K562 (cell line): ENCODE data around the gene ASXL2. TPM values are rescaled to one million over a fixed set of nuclear protein-coding genes. Genes with fewer than 3 reads are reported as not detected.

Source experiments
- CBX1 ChIP-seq: sonication (generic); IDR thresholded peaks from 2 replicates; pipeline ENCODE4 v1.6.1; 2016; ENCODE audit warnings: antibody characterized with exemption, low read depth, mild to moderate bottlenecking
- ETV1 ChIP-seq: fragments of 450-650 bp; conservative IDR thresholded peaks from 2 replicates; pipeline ENCODE4 v1.6.1; 2016; ENCODE audit warnings: missing genetic modification characterization, control low read depth, low read depth, missing compliant biosample characterization
- FOXJ2 ChIP-seq: fragments of 200-800 bp; sonication (Bioruptor generic); IDR thresholded peaks from 2 replicates; pipeline ENCODE4 v1.6.1; 2016; ENCODE audit warnings: missing genetic modification characterization, missing compliant biosample characterization
- HNRNPK ChIP-seq: fragments of 200-400 bp; formaldehyde crosslinking; IDR thresholded peaks from one replicate; pipeline ENCODE4 v1.6.1; 2018; ENCODE audit warnings: mild to moderate bottlenecking, low read depth, low read length; ENCODE audit not compliant: poor library complexity, severe bottlenecking
- KAT7 ChIP-seq: sonication (generic); formaldehyde crosslinking; IDR thresholded peaks from 2 replicates; pipeline ENCODE4 v1.8.0; 2022; ENCODE audit warnings: missing genetic modification reagents, mild to moderate bottlenecking, borderline replicate concordance
- KDM5B ChIP-seq: fragments of 200-600 bp; sonication (generic); IDR thresholded peaks from 2 replicates; pipeline ENCODE4 v1.6.1; 2012; ENCODE audit warnings: low read depth, mild to moderate bottlenecking, moderate library complexity, low read length, control low read depth, inconsistent platforms; ENCODE audit not compliant: insufficient replicate concordance
- KLF6 ChIP-seq: fragments of 250-450 bp; sonication (Bioruptor Pico); IDR thresholded peaks from 2 replicates; pipeline ENCODE4 v1.4.0; 2020; ENCODE audit warnings: mild to moderate bottlenecking, moderate library complexity, borderline replicate concordance
- MCM3 ChIP-seq: fragments of 450-650 bp; IDR thresholded peaks from 2 replicates; pipeline ENCODE4 v1.6.1; 2016
- NONO ChIP-seq, 2 experiments: fragments of 200-400 bp in 1 of 2; fragments of 450-650 bp in 1 of 2; formaldehyde crosslinking in 1 of 2; IDR thresholded peaks; 2 replicates each; pipeline ENCODE4 v1.6.1; 2017; ENCODE audit warnings: low read depth in 2 of 2, mild to moderate bottlenecking in 2 of 2, moderate library complexity in 2 of 2, low read length in 1 of 2
- POU5F1 ChIP-seq: fragments of 150-350 bp; IDR thresholded peaks from 2 replicates; pipeline ENCODE4 v1.6.1; 2014; ENCODE audit warnings: borderline replicate concordance, low read length, low read depth, mild to moderate bottlenecking; ENCODE audit not compliant: partially characterized antibody
- RBM14 ChIP-seq: fragments of 200-400 bp; formaldehyde crosslinking; IDR thresholded peaks from 2 replicates; pipeline ENCODE4 v1.6.1; 2018; ENCODE audit warnings: low read depth, mild to moderate bottlenecking, low read length, moderate library complexity, borderline replicate concordance; ENCODE audit not compliant: insufficient read depth
- RBM34 ChIP-seq: fragments of 200-400 bp; formaldehyde crosslinking; IDR thresholded peaks from 2 replicates; pipeline ENCODE4 v1.6.1; 2018; ENCODE audit warnings: low read length, borderline replicate concordance; ENCODE audit not compliant: insufficient read depth
- SPI1 ChIP-seq: IDR thresholded peaks from 2 replicates; pipeline ENCODE4 v1.6.1; 2011; ENCODE audit warnings: low read depth, low read length, control low read depth, borderline replicate concordance
- SRSF3 ChIP-seq: fragments of 200-400 bp; formaldehyde crosslinking; IDR thresholded peaks from 2 replicates; pipeline ENCODE4 v1.6.1; 2016; ENCODE audit warnings: mild to moderate bottlenecking, low read length, moderate library complexity; ENCODE audit not compliant: insufficient read depth
- TCF3 ChIP-seq: sonication (generic); formaldehyde crosslinking; IDR thresholded peaks from 2 replicates; pipeline ENCODE4 v1.4.0; 2020; ENCODE audit warnings: mild to moderate bottlenecking, missing genetic modification reagents
- TCFL5 ChIP-seq: fragments of 250-450 bp; sonication (Bioruptor Pico); conservative IDR thresholded peaks from 2 replicates; pipeline ENCODE4 v1.6.1; 2021; ENCODE audit warnings: mild to moderate bottlenecking, moderate library complexity, matching md5 sums
- TGIF2 ChIP-seq: sonication (generic); formaldehyde crosslinking; IDR thresholded peaks from 2 replicates; pipeline ENCODE4 v1.8.1; 2022; ENCODE audit warnings: mild to moderate bottlenecking, missing genetic modification reagents, moderate library complexity
- YBX1 ChIP-seq: fragments of 450-650 bp; IDR thresholded peaks from 2 replicates; pipeline ENCODE4 v1.7.1; 2016; ENCODE audit warnings: mild to moderate bottlenecking
- ZBTB1 ChIP-seq: sonication (generic); formaldehyde crosslinking; IDR thresholded peaks from 2 replicates; pipeline ENCODE4 v1.8.1; 2023; ENCODE audit warnings: missing genetic modification reagents, low read depth, mild to moderate bottlenecking, borderline replicate concordance
- ZNF384 ChIP-seq: IDR thresholded peaks from 2 replicates; pipeline ENCODE4 v1.6.1; 2012; ENCODE audit warnings: low read depth, low read length, improper control_type of control experiment
- polyA plus RNA-seq, 8 experiments: library from polyadenylated mRNA; depleted of rRNA in 4 of 8; stranded (reverse) in 5 of 8; unstranded in 3 of 8; fragments of >200 nt; fragmentation: Nextera tagmentation in 2 of 8; fragmentation: Illumina TruSeq in 1 of 8; extraction: Ambion mirVana in 2 of 8; extraction: Trizol in 1 of 8; gene quantifications; 2 replicates each; pipeline versions ENCODE4 v1.2.1 to v1.2.3, GENCODE V29; 2011 to 2014; ENCODE audit warnings: inconsistent platforms in 1 of 8, missing spikeins in 1 of 8
- total RNA-seq, 7 experiments: library from RNA; depleted of rRNA in 6 of 7; stranded (reverse); fragments of >200 nt in 6 of 7; fragmentation: Illumina TruSeq in 2 of 7; extraction: Trizol in 2 of 7; gene quantifications; 2 replicates each; pipeline versions ENCODE4 v1.2.1 to v1.2.3, GENCODE V29; 2011 to 2021; ENCODE audit warnings: low replicate concordance in 1 of 7
- TF ChIP-seq, protein P1 (sequence below): IDR thresholded peaks from 2 replicates; pipeline ENCODE4 v1.6.1; 2011; ENCODE audit warnings: borderline replicate concordance, low read depth, mild to moderate bottlenecking, moderate library complexity, low read length; ENCODE audit not compliant: insufficient read depth, poor library complexity, severe bottlenecking
- TF ChIP-seq, protein P2 (sequence below): sonication (generic); formaldehyde crosslinking; IDR thresholded peaks from 2 replicates; pipeline ENCODE4 v1.8.1; 2023; ENCODE audit warnings: mild to moderate bottlenecking, missing genetic modification reagents, moderate library complexity
- TF ChIP-seq, protein P3 (sequence below): fragments of 250-450 bp; sonication (Bioruptor Pico); IDR thresholded peaks from 2 replicates; pipeline ENCODE4 v1.6.1; 2021; ENCODE audit warnings: mild to moderate bottlenecking

ASXL2 gene
- total and polyA plus RNA-seq, 9 of the 15 experiments (the other 6 are each of a cell fraction or from before 2014, with no cell fraction given), result 2.2 to 25.9 (median 9.0) TPM

DNA sequence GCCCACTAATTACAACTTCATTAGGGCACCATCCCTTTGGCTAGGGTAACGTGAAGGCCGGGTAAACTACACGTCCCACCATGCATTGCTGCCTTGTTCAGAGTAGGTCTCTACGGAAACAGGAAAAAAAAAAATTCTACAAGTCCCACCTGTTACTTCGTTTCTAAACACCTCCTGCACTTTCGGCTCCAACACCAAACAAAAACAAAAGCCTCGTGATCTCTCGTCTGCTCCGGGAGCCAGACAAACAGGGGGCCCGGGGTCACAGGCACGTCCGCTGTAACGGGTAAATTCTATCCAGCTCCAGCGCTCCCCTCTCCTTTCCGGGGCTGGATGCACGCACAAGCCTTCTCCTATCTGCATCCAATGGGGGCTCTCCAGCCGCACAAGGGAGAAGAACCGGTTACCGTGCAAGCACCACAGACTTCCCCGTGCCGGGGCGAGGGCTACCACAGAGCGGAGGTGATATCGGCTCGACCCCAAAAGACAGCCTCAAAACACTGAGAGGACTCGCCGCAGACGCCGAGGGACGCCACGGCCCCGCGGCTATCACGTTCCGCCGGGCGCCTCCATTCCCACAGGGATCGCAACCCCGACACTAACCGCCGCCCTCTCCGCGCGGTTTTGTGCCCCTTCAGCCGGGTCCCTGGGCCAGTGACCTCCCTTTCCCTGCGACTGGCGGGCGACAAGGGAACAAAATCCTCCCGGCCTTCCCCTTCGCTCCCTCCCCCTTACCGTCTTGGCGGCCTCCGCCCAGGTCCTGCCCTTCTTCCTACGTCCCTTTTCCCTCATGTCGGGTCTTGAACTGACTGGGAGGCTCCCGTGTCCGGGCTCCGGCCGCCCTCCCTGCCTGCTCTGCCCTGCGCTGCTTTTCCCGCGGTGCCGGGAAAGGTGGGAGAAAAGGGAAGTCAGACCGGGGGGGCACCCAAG is 591 bp downstream of the ASXL2 start (continued):
- TF ChIP-seq, protein P1, sequence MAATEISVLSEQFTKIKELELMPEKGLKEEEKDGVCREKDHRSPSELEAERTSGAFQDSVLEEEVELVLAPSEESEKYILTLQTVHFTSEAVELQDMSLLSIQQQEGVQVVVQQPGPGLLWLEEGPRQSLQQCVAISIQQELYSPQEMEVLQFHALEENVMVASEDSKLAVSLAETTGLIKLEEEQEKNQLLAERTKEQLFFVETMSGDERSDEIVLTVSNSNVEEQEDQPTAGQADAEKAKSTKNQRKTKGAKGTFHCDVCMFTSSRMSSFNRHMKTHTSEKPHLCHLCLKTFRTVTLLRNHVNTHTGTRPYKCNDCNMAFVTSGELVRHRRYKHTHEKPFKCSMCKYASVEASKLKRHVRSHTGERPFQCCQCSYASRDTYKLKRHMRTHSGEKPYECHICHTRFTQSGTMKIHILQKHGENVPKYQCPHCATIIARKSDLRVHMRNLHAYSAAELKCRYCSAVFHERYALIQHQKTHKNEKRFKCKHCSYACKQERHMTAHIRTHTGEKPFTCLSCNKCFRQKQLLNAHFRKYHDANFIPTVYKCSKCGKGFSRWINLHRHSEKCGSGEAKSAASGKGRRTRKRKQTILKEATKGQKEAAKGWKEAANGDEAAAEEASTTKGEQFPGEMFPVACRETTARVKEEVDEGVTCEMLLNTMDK, result no peak
- TF ChIP-seq RBM14 (0 out of 2 replicates have a peak, but pooled peaks have one; percentile 80), RBM34 (no peak), SPI1 (peak; percentile 73; the same call in 1 of the 2 replicates), KLF6 (CRISPR knock-in tag) (no peak), MCM3 (no peak), ETV1 (tag) (peak; percentile 22; the same call in 1 of the 2 replicates), ZBTB1 (CRISPR knock-in tag) (peak; percentile 67; the same call in 1 of the 2 replicates), HNRNPK (no peak), POU5F1 (no peak), YBX1 (no peak), KAT7 (CRISPR knock-in tag) (peak; percentile 97; the same call in 1 of the 2 replicates), NONO (IDR thresholded peaks at IDR 0.05; ENCODE audit: low read depth in 2 of 2, low read length in 1 of 2) (0 out of 4 replicates have a peak, but pooled peaks of 1 of the 2 experiments have one; percentile 39), FOXJ2 (tag) (0 out of 2 replicates have a peak, but pooled peaks have one; percentile 29), SRSF3 (no peak), ZNF384 (peak; percentile 94), TGIF2 (CRISPR knock-in tag) (peak; percentile 49; the same call in 1 of the 2 replicates), TCF3 (CRISPR knock-in tag) (peak; percentile 17; the same call in 1 of the 2 replicates), TCFL5 (CRISPR knock-in tag) (no peak), CBX1 (no peak), KDM5B (no peak)
- TF ChIP-seq, protein P2, sequence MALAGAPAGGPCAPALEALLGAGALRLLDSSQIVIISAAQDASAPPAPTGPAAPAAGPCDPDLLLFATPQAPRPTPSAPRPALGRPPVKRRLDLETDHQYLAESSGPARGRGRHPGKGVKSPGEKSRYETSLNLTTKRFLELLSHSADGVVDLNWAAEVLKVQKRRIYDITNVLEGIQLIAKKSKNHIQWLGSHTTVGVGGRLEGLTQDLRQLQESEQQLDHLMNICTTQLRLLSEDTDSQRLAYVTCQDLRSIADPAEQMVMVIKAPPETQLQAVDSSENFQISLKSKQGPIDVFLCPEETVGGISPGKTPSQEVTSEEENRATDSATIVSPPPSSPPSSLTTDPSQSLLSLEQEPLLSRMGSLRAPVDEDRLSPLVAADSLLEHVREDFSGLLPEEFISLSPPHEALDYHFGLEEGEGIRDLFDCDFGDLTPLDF (CRISPR knock-in tag), result no peak; the same call in 1 of the 2 replicates
- TF ChIP-seq, protein P3, sequence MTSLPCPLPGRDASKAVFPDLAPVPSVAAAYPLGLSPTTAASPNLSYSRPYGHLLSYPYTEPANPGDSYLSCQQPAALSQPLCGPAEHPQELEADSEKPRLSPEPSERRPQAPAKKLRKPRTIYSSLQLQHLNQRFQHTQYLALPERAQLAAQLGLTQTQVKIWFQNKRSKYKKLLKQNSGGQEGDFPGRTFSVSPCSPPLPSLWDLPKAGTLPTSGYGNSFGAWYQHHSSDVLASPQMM (CRISPR knock-in tag), result no peak
